ENCODE measurements around the gene HORMAD2.

GRCh38 chr22:30195245-30196140 is 115.2 kb downstream of the HORMAD2 start:
- no peak for TF ChIP-seq CTCF (conservative IDR thresholded peaks at IDR 0.05 in 1 of 2, IDR thresholded peaks at IDR 0.05 in 1 of 2; ENCODE audit: low read depth in 1 of 2, low read length in 2 of 2)
- no peak for TF ChIP-seq EZH2 (IDR thresholded peaks at IDR 0.05; ENCODE audit: low read length, missing control alignments)
